OCI-LY3 (cell line): ENCODE data around the gene NCAPD3.

ENCODE experiments used
- H2AFZ ChIP-seq: fragments of 200-600, 300-600 bp; shearing (Covaris generic); 2 replicates; pipeline ENCODE4 v1.6.0; 2014; ENCODE audit warnings: antibody characterized with exemption, low read depth, low read length
- H3K27ac ChIP-seq: fragments of 200-600, 300-600 bp; sonication (generic); 2 replicates; pipeline ENCODE4 v1.5.1; 2014; ENCODE audit warnings: mild to moderate bottlenecking, low read length, moderate library complexity, mixed read lengths
- H3K27me3 ChIP-seq: fragments of 200-600, 300-600 bp; sonication (generic); 2 replicates; pipeline ENCODE4 v1.6.1; 2014; ENCODE audit warnings: low read depth, low read length, mixed read lengths
- H3K36me3 ChIP-seq: fragments of 200-600, 300-600 bp; sonication (generic); replicated peaks from 2 replicates; pipeline ENCODE3; 2014; ENCODE audit warnings: low read depth, low read length, mixed read lengths
- H3K4me1 ChIP-seq: fragments of 300-600, 200-600 bp; sonication (generic); 2 replicates; pipeline ENCODE4 v1.6.1; 2014; ENCODE audit warnings: low read length, mixed read lengths
- H3K4me2 ChIP-seq: fragments of 200-600, 300-600 bp; sonication (generic); 2 replicates; pipeline ENCODE4 v1.6.1; 2014; ENCODE audit warnings: low read length, mixed read lengths
- H3K4me3 ChIP-seq: fragments of 300-600, 200-600 bp; sonication (generic); 2 replicates; pipeline ENCODE4 v1.5.1; 2014; ENCODE audit warnings: antibody characterized with exemption, mild to moderate bottlenecking, low read length, moderate library complexity
- H3K79me2 ChIP-seq: fragments of 300-600, 200-600 bp; shearing (Covaris generic); 2 replicates; pipeline ENCODE4 v1.6.1; 2014; ENCODE audit warnings: mild to moderate bottlenecking, low read length, mixed read lengths
- H3K9ac ChIP-seq: fragments of 300-600, 200-600 bp; shearing (Covaris generic); 2 replicates; pipeline ENCODE4 v1.6.0; 2014; ENCODE audit warnings: mild to moderate bottlenecking, low read length, moderate library complexity
- H3K9me3 ChIP-seq: fragments of 200-600, 300-600 bp; shearing (Covaris generic); 2 replicates; pipeline ENCODE4 v1.6.1; 2014; ENCODE audit warnings: low read length, mixed read lengths; ENCODE audit not compliant: insufficient read depth
- H4K20me1 ChIP-seq: fragments of 200-600, 300-600 bp; sonication (generic); 2 replicates; pipeline ENCODE4 v1.6.1; 2016; ENCODE audit warnings: low read length, mixed read lengths; ENCODE audit not compliant: insufficient read depth
- EZH2phosphoT487 ChIP-seq: fragments of 200-600 bp; shearing (Covaris generic); IDR thresholded peaks from 2 replicates; pipeline ENCODE4 v1.6.1; 2018; ENCODE audit warnings: antibody characterized with exemption, mixed run types, low read depth
- TF ChIP-seq, protein P1 (sequence below): fragments of 200-600, 300-600 bp; sonication (generic); IDR thresholded peaks from 2 replicates; pipeline ENCODE4 v1.5.1; 2014; ENCODE audit warnings: antibody characterized with exemption, low read length, low read depth

NCAPD3 gene

DNA sequence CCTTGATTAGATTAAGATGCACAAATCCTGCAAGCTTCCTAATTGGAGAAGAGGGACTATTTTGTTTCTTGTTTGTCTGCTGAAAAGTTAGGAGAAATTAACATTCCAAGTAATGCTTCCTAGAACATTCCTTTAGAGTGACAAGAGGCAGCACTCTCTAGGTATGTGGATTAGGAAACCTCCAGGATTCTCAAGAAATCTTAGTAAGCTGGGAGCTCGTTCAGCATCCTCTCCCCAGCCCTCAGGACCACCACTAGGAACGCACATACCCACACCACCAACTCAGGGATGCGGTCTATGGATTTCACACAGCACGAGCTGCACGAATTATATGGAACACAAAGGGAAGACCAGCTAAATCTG is 52.9 kb downstream of the NCAPD3 start:
- Histone ChIP-seq H2AFZ (no peak overlapping the region), H3K79me2 (no peaks in the 10 kb centered on the region), H3K4me1 (no peaks in the 10 kb centered on the region), H3K4me3 (no peak overlapping the region), H3K9me3 (no peaks in the 10 kb centered on the region), H3K9ac (no peak overlapping the region), H3K27me3 (no peaks in the 10 kb centered on the region), H4K20me1 (no peaks in the 10 kb centered on the region), H3K27ac (no peak overlapping the region), H3K4me2 (no peak overlapping the region), H3K36me3 (peaks cover 53% of the 10 kb centered on the region)
- no peak for TF ChIP-seq EZH2phosphoT487
- TF ChIP-seq, protein P1, sequence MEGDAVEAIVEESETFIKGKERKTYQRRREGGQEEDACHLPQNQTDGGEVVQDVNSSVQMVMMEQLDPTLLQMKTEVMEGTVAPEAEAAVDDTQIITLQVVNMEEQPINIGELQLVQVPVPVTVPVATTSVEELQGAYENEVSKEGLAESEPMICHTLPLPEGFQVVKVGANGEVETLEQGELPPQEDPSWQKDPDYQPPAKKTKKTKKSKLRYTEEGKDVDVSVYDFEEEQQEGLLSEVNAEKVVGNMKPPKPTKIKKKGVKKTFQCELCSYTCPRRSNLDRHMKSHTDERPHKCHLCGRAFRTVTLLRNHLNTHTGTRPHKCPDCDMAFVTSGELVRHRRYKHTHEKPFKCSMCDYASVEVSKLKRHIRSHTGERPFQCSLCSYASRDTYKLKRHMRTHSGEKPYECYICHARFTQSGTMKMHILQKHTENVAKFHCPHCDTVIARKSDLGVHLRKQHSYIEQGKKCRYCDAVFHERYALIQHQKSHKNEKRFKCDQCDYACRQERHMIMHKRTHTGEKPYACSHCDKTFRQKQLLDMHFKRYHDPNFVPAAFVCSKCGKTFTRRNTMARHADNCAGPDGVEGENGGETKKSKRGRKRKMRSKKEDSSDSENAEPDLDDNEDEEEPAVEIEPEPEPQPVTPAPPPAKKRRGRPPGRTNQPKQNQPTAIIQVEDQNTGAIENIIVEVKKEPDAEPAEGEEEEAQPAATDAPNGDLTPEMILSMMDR = no peak

GRCh38 chr11:134170177-134170918 is 53.4 kb downstream of the NCAPD3 start:
- Histone ChIP-seq H3K27me3 (no peaks in the 10 kb centered on the region), H3K9me3 (no peaks in the 10 kb centered on the region), H3K36me3 (peaks cover 50% of the 10 kb centered on the region), H3K4me1 (no peaks in the 10 kb centered on the region), H4K20me1 (no peaks in the 10 kb centered on the region), H3K4me2 (no peak overlapping the region), H2AFZ (no peak overlapping the region), H3K27ac (no peak overlapping the region), H3K4me3 (no peak overlapping the region), H3K9ac (no peak overlapping the region), H3K79me2 (no peaks in the 10 kb centered on the region)
- TF ChIP-seq, protein P1 = no peak
- no peak for TF ChIP-seq EZH2phosphoT487

- no peaks in the 10 kb centered on the region for H3K79me2 ChIP-seq
- TF ChIP-seq, protein P1 = no peak
- TF ChIP-seq EZH2phosphoT487 = no peak
- no peak overlapping the region for H2AFZ ChIP-seq
- H3K4me2 ChIP-seq = no peak overlapping the region
- H3K36me3 ChIP-seq = peaks cover 59% of the 10 kb centered on the region
- H3K27ac ChIP-seq = no peak overlapping the region
- no peaks in the 10 kb centered on the region for H4K20me1 ChIP-seq
- no peak overlapping the region for H3K4me3 ChIP-seq
- no peaks in the 10 kb centered on the region for H3K9me3 ChIP-seq
- H3K4me1 ChIP-seq = no peaks in the 10 kb centered on the region
- no peaks in the 10 kb centered on the region for H3K27me3 ChIP-seq
- H3K9ac ChIP-seq = no peak overlapping the region
These were observed 59.0 kb downstream of the NCAPD3 start for GRCh38 chr11:134164490-134165370.

GRCh38 chr11:134159652-134160051 is 64.1 kb downstream of the NCAPD3 start:
- Histone ChIP-seq H4K20me1 (no peaks in the 10 kb centered on the region), H3K79me2 (no peaks in the 10 kb centered on the region), H3K9ac (no peak overlapping the region), H3K27ac (no peak overlapping the region), H3K4me1 (no peaks in the 10 kb centered on the region), H3K4me3 (no peak overlapping the region), H3K27me3 (no peaks in the 10 kb centered on the region), H2AFZ (no peak overlapping the region), H3K36me3 (peaks cover 62% of the 10 kb centered on the region), H3K9me3 (no peaks in the 10 kb centered on the region), H3K4me2 (no peak overlapping the region)
- TF ChIP-seq EZH2phosphoT487 = no peak
- TF ChIP-seq, protein P1 = no peak
